ENCODE data around the gene RABGAP1.

DNA sequence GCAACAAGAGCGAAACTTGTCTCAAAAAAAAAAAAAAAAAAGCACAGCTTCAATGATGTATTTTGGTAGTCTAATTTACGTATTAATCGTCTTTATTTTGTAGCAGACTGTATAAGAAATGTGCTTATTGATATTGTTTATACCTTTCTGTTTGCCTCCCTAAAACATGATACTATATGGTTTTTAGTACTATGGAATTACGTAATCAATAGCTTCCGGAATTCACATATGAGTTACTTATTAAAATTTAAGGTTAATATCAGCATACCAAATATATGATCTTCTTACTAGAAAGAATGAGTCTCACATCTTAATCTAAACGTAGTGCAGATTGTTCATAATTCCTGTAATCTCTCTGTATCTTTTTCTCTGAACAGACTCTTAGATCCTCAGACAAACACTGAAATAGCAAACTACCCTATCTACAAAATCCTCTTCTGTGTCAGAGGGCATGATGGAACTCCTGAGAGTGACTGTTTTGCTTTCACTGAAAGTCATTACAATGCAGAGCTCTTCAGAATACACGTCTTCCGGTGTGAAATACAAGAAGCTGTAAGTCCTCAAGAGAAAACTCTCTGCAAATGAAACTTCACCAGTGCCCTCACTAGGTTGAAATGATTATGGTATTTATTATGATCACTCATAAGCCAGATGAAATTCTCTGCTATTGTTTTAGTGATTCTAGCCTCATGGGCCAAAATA lies 48.3 kb downstream of the RABGAP1 start:
- TF ChIP-seq EZH2phosphoT487 (IDR thresholded peaks at IDR 0.05; ENCODE audit: unreplicated experiment) (no peak), ZNF331 (CRISPR knock-in tag; IDR thresholded peaks at IDR 0.05; ENCODE audit: low read depth) (no peak), REST (IDR thresholded peaks at IDR 0.05; ENCODE audit: unreplicated experiment) (no peak), EZH2 (IDR thresholded peaks at IDR 0.05; ENCODE audit: low read depth, unreplicated experiment) (no peak), POLR2AphosphoS5 (IDR thresholded peaks at IDR 0.05; ENCODE audit: low read depth) (no peak), ZNF114 (CRISPR knock-in tag; IDR thresholded peaks at IDR 0.05) (no peak), NANOG (IDR thresholded peaks at IDR 0.05; ENCODE audit: borderline replicate concordance) (no peak), CREB1 (CRISPR knock-in tag; IDR thresholded peaks at IDR 0.05; ENCODE audit: low read depth) (no peak), JUNB (IDR thresholded peaks at IDR 0.05; ENCODE audit: unreplicated experiment) (no peak), STAT1 (IDR thresholded peaks at IDR 0.05; ENCODE audit: unreplicated experiment) (no peak)
- TF ChIP-seq, protein P1, sequence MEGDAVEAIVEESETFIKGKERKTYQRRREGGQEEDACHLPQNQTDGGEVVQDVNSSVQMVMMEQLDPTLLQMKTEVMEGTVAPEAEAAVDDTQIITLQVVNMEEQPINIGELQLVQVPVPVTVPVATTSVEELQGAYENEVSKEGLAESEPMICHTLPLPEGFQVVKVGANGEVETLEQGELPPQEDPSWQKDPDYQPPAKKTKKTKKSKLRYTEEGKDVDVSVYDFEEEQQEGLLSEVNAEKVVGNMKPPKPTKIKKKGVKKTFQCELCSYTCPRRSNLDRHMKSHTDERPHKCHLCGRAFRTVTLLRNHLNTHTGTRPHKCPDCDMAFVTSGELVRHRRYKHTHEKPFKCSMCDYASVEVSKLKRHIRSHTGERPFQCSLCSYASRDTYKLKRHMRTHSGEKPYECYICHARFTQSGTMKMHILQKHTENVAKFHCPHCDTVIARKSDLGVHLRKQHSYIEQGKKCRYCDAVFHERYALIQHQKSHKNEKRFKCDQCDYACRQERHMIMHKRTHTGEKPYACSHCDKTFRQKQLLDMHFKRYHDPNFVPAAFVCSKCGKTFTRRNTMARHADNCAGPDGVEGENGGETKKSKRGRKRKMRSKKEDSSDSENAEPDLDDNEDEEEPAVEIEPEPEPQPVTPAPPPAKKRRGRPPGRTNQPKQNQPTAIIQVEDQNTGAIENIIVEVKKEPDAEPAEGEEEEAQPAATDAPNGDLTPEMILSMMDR (conservative IDR thresholded peaks at IDR 0.05; ENCODE audit: low read depth in 2 of 2), result no peak
- TF ChIP-seq, protein P2, sequence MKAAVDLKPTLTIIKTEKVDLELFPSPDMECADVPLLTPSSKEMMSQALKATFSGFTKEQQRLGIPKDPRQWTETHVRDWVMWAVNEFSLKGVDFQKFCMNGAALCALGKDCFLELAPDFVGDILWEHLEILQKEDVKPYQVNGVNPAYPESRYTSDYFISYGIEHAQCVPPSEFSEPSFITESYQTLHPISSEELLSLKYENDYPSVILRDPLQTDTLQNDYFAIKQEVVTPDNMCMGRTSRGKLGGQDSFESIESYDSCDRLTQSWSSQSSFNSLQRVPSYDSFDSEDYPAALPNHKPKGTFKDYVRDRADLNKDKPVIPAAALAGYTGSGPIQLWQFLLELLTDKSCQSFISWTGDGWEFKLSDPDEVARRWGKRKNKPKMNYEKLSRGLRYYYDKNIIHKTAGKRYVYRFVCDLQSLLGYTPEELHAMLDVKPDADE (IDR thresholded peaks at IDR 0.05), result no peak

Measured in GM23338 (cell line).